ENCODE measurements around the gene EPYC. TPM values are rescaled to one million over a fixed set of nuclear protein-coding genes. Genes with fewer than 3 reads are reported as not detected.

EPYC gene
- total and polyA plus RNA-seq, 2 of the 13 experiments (the other 11 are each of a cell fraction or from before 2014, with no cell fraction given) = not detected

GRCh38 chr12:90939382-90939781, 65.4 kb downstream of the EPYC start:
- Histone ChIP-seq H3K36me3 (replicated peaks in 1 of 2; ENCODE audit: control insufficient read depth in 1 of 2, insufficient read depth in 2 of 2, low read length in 2 of 2) (no peaks in the 10 kb centered on the region), H3K4me1 (ENCODE audit: insufficient read depth, low read length) (no peaks in the 10 kb centered on the region), H3K27me3 (ENCODE audit: control insufficient read depth in 1 of 2, insufficient read depth in 2 of 2, low read length in 2 of 2) (no peaks in the 10 kb centered on the region), H3K4me2 (ENCODE audit: low read depth, low read length) (no peak overlapping the region), H3K79me2 (ENCODE audit: insufficient read depth, low read length) (no peaks in the 10 kb centered on the region), H3K4me3 (replicated peaks in 1 of 3; ENCODE audit: insufficient read depth in 1 of 3, low read depth in 2 of 3, low read length in 3 of 3) (no peak overlapping the region), H4K20me1 (ENCODE audit: insufficient read depth, low read length) (no peaks in the 10 kb centered on the region), H3K27ac (ENCODE audit: extremely low read length, insufficient read depth, low read length) (no peak overlapping the region), H3K9me3 (ENCODE audit: low read length) (no peaks in the 10 kb centered on the region), H2AFZ (ENCODE audit: low read length) (no peak overlapping the region), H3K9ac (ENCODE audit: insufficient read depth, low read depth, low read length) (no peak overlapping the region)
- no TSS peak for BruUV-seq (replicated peaks)
- WGBS (ENCODE audit: low lambda C conversion rate) = 43% methylated on average over 1 of the region's 1 CpG
- CTCF ChIA-PET (ENCODE audit: low intra/inter-chr PET ratio, low total read pairs) = no interaction called here
- no peak for ATAC-seq
- POLR2A ChIA-PET = no interaction called here
- in situ Hi-C loops (cut with HindIII; ENCODE audit: extremely low pct_ligation_motif_present, low pct_unique_long_range_greater_than_20kb) (no loop called here), intact Hi-C loops (cut with micrococcal nuclease; ENCODE audit: unreplicated experiment) (no loop called here)
- FAIRE-seq = no peak
- no peak for TF ChIP-seq ZNF746 (CRISPR knock-in tag; IDR thresholded peaks at IDR 0.05)
- no peak for TF ChIP-seq XRCC5 (optimal IDR thresholded peaks at IDR 0.05; ENCODE audit: low read length)
- no peak for TF ChIP-seq ZNF572 (CRISPR knock-in tag; IDR thresholded peaks at IDR 0.05)
- TF ChIP-seq HNF1A (IDR thresholded peaks at IDR 0.05; ENCODE audit: low read depth) = no peak
- TF ChIP-seq HNF1A (CRISPR knock-in tag; IDR thresholded peaks at IDR 0.05; ENCODE audit: borderline replicate concordance) = no peak
- DNase-seq (ENCODE audit: low spot score) = no peak

DNA sequence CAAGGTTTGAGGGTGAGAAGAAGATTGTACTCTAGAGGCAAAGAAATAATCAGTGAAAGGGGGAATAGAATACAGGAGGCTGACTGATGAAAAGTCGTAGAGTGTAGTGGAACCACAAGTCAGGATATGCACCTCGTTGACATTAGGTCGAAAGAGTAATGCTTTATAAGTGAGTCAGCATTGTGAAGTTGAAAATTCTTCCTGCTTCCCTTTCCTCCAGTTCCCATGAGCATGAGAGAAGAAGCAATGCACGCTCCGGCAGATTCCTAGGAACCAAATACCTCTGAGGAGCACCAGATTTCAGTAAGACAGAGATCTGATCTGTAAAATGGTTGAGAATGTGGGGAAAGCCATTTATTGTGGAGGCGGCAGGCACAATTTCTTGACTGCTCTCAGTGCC, 66.3 kb downstream of the EPYC start:
- Histone ChIP-seq H3K79me2 (ENCODE audit: insufficient read depth, low read length) (no peaks in the 10 kb centered on the region), H3K36me3 (replicated peaks in 1 of 2; ENCODE audit: control insufficient read depth in 1 of 2, insufficient read depth in 2 of 2, low read length in 2 of 2) (no peaks in the 10 kb centered on the region), H3K4me3 (replicated peaks in 1 of 3; ENCODE audit: insufficient read depth in 1 of 3, low read depth in 2 of 3, low read length in 3 of 3) (no peak overlapping the region), H4K20me1 (ENCODE audit: insufficient read depth, low read length) (no peaks in the 10 kb centered on the region), H2AFZ (ENCODE audit: low read length) (peak overlapping the region; percentile 54), H3K9ac (ENCODE audit: insufficient read depth, low read depth, low read length) (no peak overlapping the region), H3K27me3 (ENCODE audit: control insufficient read depth in 1 of 2, insufficient read depth in 2 of 2, low read length in 2 of 2) (no peaks in the 10 kb centered on the region), H3K27ac (ENCODE audit: extremely low read length, insufficient read depth, low read length) (no peak overlapping the region), H3K4me1 (ENCODE audit: insufficient read depth, low read length) (no peaks in the 10 kb centered on the region), H3K9me3 (ENCODE audit: low read length) (no peaks in the 10 kb centered on the region), H3K4me2 (ENCODE audit: low read depth, low read length) (no peak overlapping the region)
- ChIA-PET CTCF (ENCODE audit: low intra/inter-chr PET ratio, low total read pairs) (no interaction called here), POLR2A (no interaction called here)
- intact Hi-C loops (cut with micrococcal nuclease; ENCODE audit: unreplicated experiment) = no loop called here
- in situ Hi-C loops (cut with HindIII; ENCODE audit: extremely low pct_ligation_motif_present, low pct_unique_long_range_greater_than_20kb) = no loop called here
- DNase-seq (ENCODE audit: low spot score) (no peak), FAIRE-seq (no peak), ATAC-seq (no peak)
- BruUV-seq (replicated peaks) = no TSS peak
- WGBS (ENCODE audit: low lambda C conversion rate) = 37% methylated on average over 6 of the region's 6 CpGs
- TF ChIP-seq AGO1 (IDR thresholded peaks at IDR 0.05; ENCODE audit: low read depth, low read length, poor library complexity, severe bottlenecking) (no peak), RXRB (CRISPR knock-in tag; IDR thresholded peaks at IDR 0.05; ENCODE audit: borderline replicate concordance) (no peak)
- TF ChIP-seq, protein P1, sequence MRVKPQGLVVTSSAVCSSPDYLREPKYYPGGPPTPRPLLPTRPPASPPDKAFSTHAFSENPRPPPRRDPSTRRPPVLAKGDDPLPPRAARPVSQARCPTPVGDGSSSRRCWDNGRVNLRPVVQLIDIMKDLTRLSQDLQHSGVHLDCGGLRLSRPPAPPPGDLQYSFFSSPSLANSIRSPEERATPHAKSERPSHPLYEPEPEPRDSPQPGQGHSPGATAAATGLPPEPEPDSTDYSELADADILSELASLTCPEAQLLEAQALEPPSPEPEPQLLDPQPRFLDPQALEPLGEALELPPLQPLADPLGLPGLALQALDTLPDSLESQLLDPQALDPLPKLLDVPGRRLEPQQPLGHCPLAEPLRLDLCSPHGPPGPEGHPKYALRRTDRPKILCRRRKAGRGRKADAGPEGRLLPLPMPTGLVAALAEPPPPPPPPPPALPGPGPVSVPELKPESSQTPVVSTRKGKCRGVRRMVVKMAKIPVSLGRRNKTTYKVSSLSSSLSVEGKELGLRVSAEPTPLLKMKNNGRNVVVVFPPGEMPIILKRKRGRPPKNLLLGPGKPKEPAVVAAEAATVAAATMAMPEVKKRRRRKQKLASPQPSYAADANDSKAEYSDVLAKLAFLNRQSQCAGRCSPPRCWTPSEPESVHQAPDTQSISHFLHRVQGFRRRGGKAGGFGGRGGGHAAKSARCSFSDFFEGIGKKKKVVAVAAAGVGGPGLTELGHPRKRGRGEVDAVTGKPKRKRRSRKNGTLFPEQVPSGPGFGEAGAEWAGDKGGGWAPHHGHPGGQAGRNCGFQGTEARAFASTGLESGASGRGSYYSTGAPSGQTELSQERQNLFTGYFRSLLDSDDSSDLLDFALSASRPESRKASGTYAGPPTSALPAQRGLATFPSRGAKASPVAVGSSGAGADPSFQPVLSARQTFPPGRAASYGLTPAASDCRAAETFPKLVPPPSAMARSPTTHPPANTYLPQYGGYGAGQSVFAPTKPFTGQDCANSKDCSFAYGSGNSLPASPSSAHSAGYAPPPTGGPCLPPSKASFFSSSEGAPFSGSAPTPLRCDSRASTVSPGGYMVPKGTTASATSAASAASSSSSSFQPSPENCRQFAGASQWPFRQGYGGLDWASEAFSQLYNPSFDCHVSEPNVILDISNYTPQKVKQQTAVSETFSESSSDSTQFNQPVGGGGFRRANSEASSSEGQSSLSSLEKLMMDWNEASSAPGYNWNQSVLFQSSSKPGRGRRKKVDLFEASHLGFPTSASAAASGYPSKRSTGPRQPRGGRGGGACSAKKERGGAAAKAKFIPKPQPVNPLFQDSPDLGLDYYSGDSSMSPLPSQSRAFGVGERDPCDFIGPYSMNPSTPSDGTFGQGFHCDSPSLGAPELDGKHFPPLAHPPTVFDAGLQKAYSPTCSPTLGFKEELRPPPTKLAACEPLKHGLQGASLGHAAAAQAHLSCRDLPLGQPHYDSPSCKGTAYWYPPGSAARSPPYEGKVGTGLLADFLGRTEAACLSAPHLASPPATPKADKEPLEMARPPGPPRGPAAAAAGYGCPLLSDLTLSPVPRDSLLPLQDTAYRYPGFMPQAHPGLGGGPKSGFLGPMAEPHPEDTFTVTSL (CRISPR knock-in tag; IDR thresholded peaks at IDR 0.05; ENCODE audit: borderline replicate concordance) = no peak
